Stimulated activated CD8-positive, alpha-beta memory T cell treated with anti-CD3 and anti-CD28 coated beads, Interleukin-12 subunit alpha, Interleukin-12 subunit beta, amount 100 ng/mL, for 1 hour (primary cell): ENCODE results near the gene CCR2.
A peak's percentile ranks its signal among the peaks of the same experiment; 100 is the strongest.

ENCODE experiments used
- DNase-seq: peaks from one replicate; pipeline ENCODE4 v3.0.0-alpha.2; 2020; ENCODE audit warnings: low read depth

The CCR2 gene

DNA sequence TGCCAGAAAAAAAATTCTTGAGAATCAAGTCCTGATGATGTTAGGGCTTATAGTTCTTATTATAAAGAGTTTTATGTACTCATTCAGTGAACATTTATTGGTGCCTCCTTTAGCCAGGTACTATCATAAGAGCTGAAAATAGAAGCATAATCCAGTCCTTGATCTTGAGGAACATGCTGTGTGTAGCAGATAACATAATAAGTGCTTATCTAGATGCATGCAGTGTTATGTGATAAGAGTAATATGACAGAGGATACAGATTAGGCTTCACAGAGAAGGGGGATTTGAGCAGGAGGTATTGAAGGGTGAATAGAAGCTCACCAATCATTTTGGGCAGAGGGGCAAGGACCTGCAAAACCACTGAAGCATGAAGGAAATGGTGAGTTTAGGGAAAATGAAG is 1.1 kb downstream of the CCR2 start:
- DNase-seq = no peak

GRCh38 chr3:46356276-46356675 is 2.4 kb downstream of the CCR2 start:
- no peak for DNase-seq

DNA sequence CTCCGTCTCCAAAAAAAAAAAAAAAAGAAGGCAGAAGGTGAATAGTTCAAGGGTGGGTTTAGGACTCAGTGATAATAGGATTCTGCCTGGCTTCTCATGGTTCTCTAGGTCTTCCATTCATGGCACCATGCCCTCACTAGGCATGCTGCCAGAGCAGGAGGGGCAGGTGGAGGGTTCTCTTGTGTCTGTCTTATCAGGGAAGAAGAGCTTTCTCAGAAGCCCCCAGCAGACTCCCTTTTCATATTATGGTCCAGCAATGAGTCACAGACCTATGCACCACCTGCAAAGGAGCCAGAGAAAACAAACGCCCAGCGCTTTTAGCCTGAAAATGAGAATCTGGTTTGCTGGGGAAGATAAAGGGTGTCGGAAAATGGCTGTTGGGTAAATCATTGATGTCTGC is 3.0 kb downstream of the CCR2 start:
- DNase-seq = no peak

DNA sequence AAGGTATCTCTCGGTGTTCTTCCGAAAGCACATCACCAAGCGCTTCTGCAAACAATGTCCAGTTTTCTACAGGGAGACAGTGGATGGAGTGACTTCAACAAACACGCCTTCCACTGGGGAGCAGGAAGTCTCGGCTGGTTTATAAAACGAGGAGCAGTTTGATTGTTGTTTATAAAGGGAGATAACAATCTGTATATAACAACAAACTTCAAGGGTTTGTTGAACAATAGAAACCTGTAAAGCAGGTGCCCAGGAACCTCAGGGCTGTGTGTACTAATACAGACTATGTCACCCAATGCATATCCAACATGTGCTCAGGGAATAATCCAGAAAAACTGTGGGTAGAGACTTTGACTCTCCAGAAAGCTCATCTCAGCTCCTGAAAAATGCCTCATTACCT is 4.6 kb downstream of the CCR2 start:
- DNase-seq = no peak

GRCh38 chr3:46359733-46360493 is 6.0 kb downstream of the CCR2 start:
- no peak for DNase-seq

- no peak for DNase-seq
These were observed 7.0 kb downstream of the CCR2 start for GRCh38 chr3:46360907-46361306.

GRCh38 chr3:46361408-46362283 is 7.7 kb downstream of the CCR2 start:
- no peak for DNase-seq

DNA sequence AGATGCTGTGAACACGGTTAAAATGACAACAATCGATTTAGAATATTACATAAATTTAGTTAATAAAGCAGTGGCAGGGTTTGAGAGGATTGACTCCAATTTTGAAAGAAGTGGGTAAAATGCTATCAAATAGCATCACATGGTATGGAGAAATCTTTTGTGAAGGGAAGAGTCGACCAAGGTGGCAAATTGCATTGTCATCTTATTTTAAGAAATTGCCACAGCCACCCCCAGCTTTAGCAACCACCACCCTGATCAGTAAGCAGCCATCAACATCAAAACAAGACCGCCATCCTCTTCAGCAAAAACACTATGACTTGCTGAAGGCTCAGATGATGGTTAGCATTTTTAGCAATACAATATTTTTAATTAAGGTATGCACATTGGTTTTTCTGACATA is 11.1 kb downstream of the CCR2 start:
- no peak for DNase-seq

GRCh38 chr3:46365737-46366524 is 12.0 kb downstream of the CCR2 start:
- DNase-seq = no peak

DNA sequence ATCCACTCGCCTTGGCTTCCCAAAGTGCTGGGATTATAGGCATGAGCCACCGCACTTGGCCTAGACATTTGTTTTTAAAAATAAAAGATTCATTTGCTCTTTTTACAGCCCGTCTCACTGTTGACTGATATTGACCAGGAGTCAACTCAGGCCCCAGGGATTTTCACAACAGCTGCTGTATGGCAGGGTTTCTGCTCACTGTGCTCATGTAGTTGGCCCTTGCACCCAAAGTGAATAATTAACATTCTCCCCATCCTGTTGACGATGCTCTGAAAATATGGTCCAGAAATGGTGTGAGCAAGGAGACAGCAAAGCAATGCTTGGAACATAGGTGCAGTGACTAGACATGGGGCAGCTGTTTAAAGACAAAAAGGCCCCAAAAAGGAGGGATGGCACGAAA is 13.9 kb downstream of the CCR2 start:
- DNase-seq = no peak

DNA sequence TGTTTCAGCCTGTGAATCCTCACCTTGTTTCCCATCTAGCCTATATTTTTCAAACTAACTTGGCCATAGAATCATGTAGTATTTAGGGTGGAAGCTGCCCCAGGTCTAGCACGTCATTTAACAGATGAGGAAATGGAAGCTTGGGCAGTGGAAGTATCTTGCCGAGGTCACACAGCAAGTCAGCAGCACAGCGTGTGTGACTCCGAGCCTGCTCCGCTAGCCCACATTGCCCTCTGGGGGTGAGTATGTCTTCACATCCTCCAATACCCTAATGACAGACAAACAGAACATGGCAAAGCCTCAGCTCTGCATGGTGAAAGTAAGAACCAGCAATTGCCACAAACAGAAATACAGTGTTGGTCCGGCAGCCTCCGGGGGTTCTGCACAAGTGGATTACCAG is 14.7 kb downstream of the CCR2 start:
- DNase-seq = peak; percentile 45

DNA sequence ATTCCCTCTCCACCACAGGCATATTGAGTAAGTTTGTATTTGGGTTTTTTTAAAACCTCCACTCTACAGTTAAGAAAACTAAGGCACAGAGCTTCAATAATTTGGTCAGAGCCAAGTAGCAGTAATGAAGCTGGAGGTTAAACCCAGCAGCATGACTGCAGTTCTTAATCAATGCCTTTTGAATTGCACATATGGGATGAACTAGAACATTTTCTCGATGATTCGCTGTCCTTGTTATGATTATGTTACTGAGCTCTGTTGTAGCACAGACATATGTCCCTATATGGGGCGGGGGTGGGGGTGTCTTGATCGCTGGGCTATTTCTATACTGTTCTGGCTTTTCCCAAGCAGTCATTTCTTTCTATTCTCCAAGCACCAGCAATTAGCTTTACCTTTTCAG is 15.2 kb downstream of the CCR2 start:
- DNase-seq = no peak

GRCh38 chr3:46369675-46370132 is 15.8 kb downstream of the CCR2 start:
- no peak for DNase-seq

GRCh38 chr3:46370839-46371518 is 17.1 kb downstream of the CCR2 start, which contains the start of gene CCR5:
Gene CCR5, plus strand, starts transcription at chr3:46370946. Its CDS starts 1,957 bp downstream, at chr3:46372903.
- no peak for DNase-seq

GRCh38 chr3:46371519-46372340 is 17.8 kb downstream of the CCR2 start:
- DNase-seq = no peak

GRCh38 chr3:46372492-46373359 is 18.8 kb downstream of the CCR2 start:
- DNase-seq = no peak

- no peak for DNase-seq
These were observed 20.8 kb downstream of the CCR2 start for GRCh38 chr3:46374755-46375154.

DNA sequence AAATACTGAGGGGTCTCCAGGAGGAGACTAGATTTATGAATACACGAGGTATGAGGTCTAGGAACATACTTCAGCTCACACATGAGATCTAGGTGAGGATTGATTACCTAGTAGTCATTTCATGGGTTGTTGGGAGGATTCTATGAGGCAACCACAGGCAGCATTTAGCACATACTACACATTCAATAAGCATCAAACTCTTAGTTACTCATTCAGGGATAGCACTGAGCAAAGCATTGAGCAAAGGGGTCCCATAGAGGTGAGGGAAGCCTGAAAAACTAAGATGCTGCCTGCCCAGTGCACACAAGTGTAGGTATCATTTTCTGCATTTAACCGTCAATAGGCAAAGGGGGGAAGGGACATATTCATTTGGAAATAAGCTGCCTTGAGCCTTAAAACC is 21.3 kb downstream of the CCR2 start:
- DNase-seq = no peak

DNA sequence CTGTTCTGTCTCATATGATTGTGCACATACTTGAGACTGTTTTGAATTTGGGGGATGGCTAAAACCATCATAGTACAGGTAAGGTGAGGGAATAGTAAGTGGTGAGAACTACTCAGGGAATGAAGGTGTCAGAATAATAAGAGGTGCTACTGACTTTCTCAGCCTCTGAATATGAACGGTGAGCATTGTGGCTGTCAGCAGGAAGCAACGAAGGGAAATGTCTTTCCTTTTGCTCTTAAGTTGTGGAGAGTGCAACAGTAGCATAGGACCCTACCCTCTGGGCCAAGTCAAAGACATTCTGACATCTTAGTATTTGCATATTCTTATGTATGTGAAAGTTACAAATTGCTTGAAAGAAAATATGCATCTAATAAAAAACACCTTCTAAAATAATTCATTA is 21.9 kb downstream of the CCR2 start:
- DNase-seq = no peak

DNA sequence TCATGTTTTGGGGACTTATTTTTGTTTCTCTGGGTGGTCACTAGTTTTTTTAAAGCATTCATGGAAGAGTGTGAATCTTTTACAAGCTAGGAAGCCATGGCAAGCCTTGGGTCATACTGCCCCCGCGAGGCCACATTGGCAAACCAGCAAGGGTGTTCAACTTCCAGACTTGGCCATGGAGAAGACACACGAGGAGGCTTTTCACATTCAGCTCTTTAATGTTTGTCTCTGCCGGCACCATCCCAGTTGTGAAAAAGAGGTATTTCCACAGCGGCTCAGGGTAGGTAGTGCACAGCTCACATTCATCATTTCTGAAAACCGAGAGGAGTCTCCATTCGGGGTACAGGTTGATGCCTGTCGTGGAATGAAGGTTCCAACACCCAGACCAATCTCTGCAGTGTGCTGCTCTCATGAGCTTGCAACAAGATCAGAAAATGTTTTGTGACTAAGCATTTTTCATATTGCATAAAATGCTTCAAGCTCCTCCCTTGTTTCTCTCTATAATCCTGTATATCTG is 24.6 kb downstream of the CCR2 start:
- DNase-seq = peak; percentile 46
